GM21423 (cell line): ENCODE data around the gene CCDC39.

Experiments
- ATAC-seq: cut with Tn5 transposase; IDR thresholded peaks from one replicate; pipeline ENCODE4 v1.9.1; 2021; ENCODE audit warnings: mild to moderate bottlenecking, moderate library complexity; ENCODE audit not compliant: unreplicated experiment

Gene CCDC39

GRCh38 chr3:180679178-180680096, at the start of gene CCDC39:
Gene CCDC39, minus strand, starts transcription at chr3:180679489. Its CDS starts 109 bp downstream, at chr3:180679380.
- ATAC-seq: peak; percentile 98

- no peak for ATAC-seq
Observed at GRCh38 chr3:180720012-180720411, 40.7 kb upstream of the CCDC39 start.

GRCh38 chr3:180707896-180708295, 28.6 kb upstream of the CCDC39 start:
- ATAC-seq: no peak

- no peak for ATAC-seq
Observed at GRCh38 chr3:180705619-180706018, 26.3 kb upstream of the CCDC39 start.

GRCh38 chr3:180704532-180704931, 25.2 kb upstream of the CCDC39 start:
- ATAC-seq: no peak

- no peak for ATAC-seq
Observed at GRCh38 chr3:180700941-180701340, 21.7 kb upstream of the CCDC39 start.

- ATAC-seq: no peak
Observed at GRCh38 chr3:180698760-180699270, 19.5 kb upstream of the CCDC39 start.

GRCh38 chr3:180694321-180694720, 15.0 kb upstream of the CCDC39 start:
- ATAC-seq: no peak

GRCh38 chr3:180693656-180694055, 14.4 kb upstream of the CCDC39 start:
- no peak for ATAC-seq

- no peak for ATAC-seq
Observed at GRCh38 chr3:180690061-180690460, 10.8 kb upstream of the CCDC39 start.

- no peak for ATAC-seq
Observed at GRCh38 chr3:180684807-180685206, 5.5 kb upstream of the CCDC39 start.

- no peak for ATAC-seq
Observed at GRCh38 chr3:180683816-180684215, 4.5 kb upstream of the CCDC39 start.

- ATAC-seq: peak; percentile 49
Observed at GRCh38 chr3:180680097-180680430, 775 bp upstream of the CCDC39 start.

- no peak for ATAC-seq
Observed at GRCh38 chr3:180678231-180678630, 1.1 kb downstream of the CCDC39 start.

- no peak for ATAC-seq
Observed at GRCh38 chr3:180661444-180661843, 17.8 kb downstream of the CCDC39 start.

- no peak for ATAC-seq
Observed at GRCh38 chr3:180657094-180657493, 22.2 kb downstream of the CCDC39 start.

GRCh38 chr3:180656406-180656805, 22.9 kb downstream of the CCDC39 start:
- no peak for ATAC-seq

GRCh38 chr3:180646187-180646790, 33.0 kb downstream of the CCDC39 start:
- peak; percentile 70 for ATAC-seq

- no peak for ATAC-seq
Observed at GRCh38 chr3:180640987-180641386, 38.3 kb downstream of the CCDC39 start.

- ATAC-seq: no peak
Observed at GRCh38 chr3:180633722-180634121, 45.6 kb downstream of the CCDC39 start.

GRCh38 chr3:180631317-180631716, 48.0 kb downstream of the CCDC39 start:
- ATAC-seq: no peak

- ATAC-seq: no peak
Observed at GRCh38 chr3:180630371-180630770, 48.9 kb downstream of the CCDC39 start.
